ENCODE data around the gene NXF3.
"Not testable (repeated sequence)": the region's sequence is repeated elsewhere in the genome, so short reads cannot be mapped to it uniquely, and the experiment has no call there.

The NXF3 gene

GRCh38 chrX:103092942-103093341 lies at the start of gene NXF3:
Gene NXF3 (minus strand): TSS chrX:103093143. CDS start chrX:103093023, 120 bp downstream.
- DNase-seq (ENCODE audit: insufficient read length, low spot score) (no peak), FAIRE-seq (no peak)

- FAIRE-seq; DNase-seq (ENCODE audit: insufficient read length, low spot score): not testable (repeated sequence)
These were observed 43.6 kb upstream of the NXF3 start for GRCh38 chrX:103136528-103136927.

GRCh38 chrX:103124284-103124683 lies 31.3 kb upstream of the NXF3 start:
- DNase-seq (ENCODE audit: insufficient read length, low spot score), result no peak
- no peak for FAIRE-seq

GRCh38 chrX:103120748-103121147 lies 27.8 kb upstream of the NXF3 start:
- no peak for DNase-seq (ENCODE audit: insufficient read length, low spot score)
- no peak for FAIRE-seq

GRCh38 chrX:103116970-103117369 lies 24.0 kb upstream of the NXF3 start:
- FAIRE-seq, result not testable (repeated sequence)

GRCh38 chrX:103109497-103109896 lies 16.6 kb upstream of the NXF3 start:
- FAIRE-seq; DNase-seq (ENCODE audit: insufficient read length, low spot score): not testable (repeated sequence)

More at GRCh38 chrX:103116970-103117369, 24.0 kb upstream of the NXF3 start:
- not testable (repeated sequence) for DNase-seq (ENCODE audit: insufficient read length, low spot score)

GRCh38 chrX:103107836-103108235 lies 14.9 kb upstream of the NXF3 start:
- DNase-seq (ENCODE audit: insufficient read length, low spot score) (no peak), FAIRE-seq (no peak)

- DNase-seq (ENCODE audit: insufficient read length, low spot score); FAIRE-seq: not testable (repeated sequence)
These were observed 14.3 kb upstream of the NXF3 start for GRCh38 chrX:103107227-103107737.

- not testable (repeated sequence) for FAIRE-seq
These were observed 11.4 kb upstream of the NXF3 start for GRCh38 chrX:103104370-103104769.

GRCh38 chrX:103103866-103104265 lies 10.9 kb upstream of the NXF3 start:
- FAIRE-seq; DNase-seq (ENCODE audit: insufficient read length, low spot score): not testable (repeated sequence)

More at GRCh38 chrX:103104370-103104769, 11.4 kb upstream of the NXF3 start:
- not testable (repeated sequence) for DNase-seq (ENCODE audit: insufficient read length, low spot score)

- FAIRE-seq (no peak), DNase-seq (ENCODE audit: insufficient read length, low spot score) (no peak)
These were observed 8.5 kb upstream of the NXF3 start for GRCh38 chrX:103101299-103102042.

- no peak for FAIRE-seq
- no peak for DNase-seq (ENCODE audit: insufficient read length, low spot score)
These were observed 7.5 kb upstream of the NXF3 start for GRCh38 chrX:103100484-103100883.

GRCh38 chrX:103099691-103100090 lies 6.7 kb upstream of the NXF3 start:
- no peak for FAIRE-seq
- no peak for DNase-seq (ENCODE audit: insufficient read length, low spot score)

- no peak for DNase-seq (ENCODE audit: insufficient read length, low spot score)
- no peak for FAIRE-seq
These were observed 5.5 kb upstream of the NXF3 start for GRCh38 chrX:103098488-103098887.

GRCh38 chrX:103081051-103081450 lies 11.9 kb downstream of the NXF3 start:
- DNase-seq (ENCODE audit: insufficient read length, low spot score) (no peak), FAIRE-seq (no peak)

- no peak for FAIRE-seq
These were observed 19.5 kb downstream of the NXF3 start for GRCh38 chrX:103073467-103073866.

GRCh38 chrX:103066606-103067005 lies 26.3 kb downstream of the NXF3 start:
- FAIRE-seq (no peak), DNase-seq (ENCODE audit: insufficient read length, low spot score) (no peak)

More at GRCh38 chrX:103073467-103073866, 19.5 kb downstream of the NXF3 start:
- DNase-seq (ENCODE audit: insufficient read length, low spot score), result no peak

GRCh38 chrX:103063918-103064434 lies 29.0 kb downstream of the NXF3 start, which contains the start of gene BEX1:
Gene BEX1 (minus strand): TSS chrX:103064171. CDS start chrX:103063274, 897 bp downstream.
- FAIRE-seq, result no peak
- no peak for DNase-seq (ENCODE audit: insufficient read length, low spot score)

GRCh38 chrX:103063191-103063845 lies 29.6 kb downstream of the NXF3 start:
- DNase-seq (ENCODE audit: insufficient read length, low spot score) (no peak), FAIRE-seq (no peak)

- FAIRE-seq, result no peak
- no peak for DNase-seq (ENCODE audit: insufficient read length, low spot score)
These were observed 31.5 kb downstream of the NXF3 start for GRCh38 chrX:103061486-103061885.

GRCh38 chrX:103056902-103057301 lies 36.0 kb downstream of the NXF3 start:
- DNase-seq (ENCODE audit: insufficient read length, low spot score) (no peak), FAIRE-seq (no peak)

All from GM19239 (cell line).